ENCODE measurements around the gene NRXN3. TPM values are rescaled to one million over a fixed set of nuclear protein-coding genes. Genes with fewer than 3 reads are reported as not detected.

The NRXN3 gene
- polyA plus RNA-seq (2012; ENCODE audit: insufficient read depth, insufficient read length), result not detected

DNA sequence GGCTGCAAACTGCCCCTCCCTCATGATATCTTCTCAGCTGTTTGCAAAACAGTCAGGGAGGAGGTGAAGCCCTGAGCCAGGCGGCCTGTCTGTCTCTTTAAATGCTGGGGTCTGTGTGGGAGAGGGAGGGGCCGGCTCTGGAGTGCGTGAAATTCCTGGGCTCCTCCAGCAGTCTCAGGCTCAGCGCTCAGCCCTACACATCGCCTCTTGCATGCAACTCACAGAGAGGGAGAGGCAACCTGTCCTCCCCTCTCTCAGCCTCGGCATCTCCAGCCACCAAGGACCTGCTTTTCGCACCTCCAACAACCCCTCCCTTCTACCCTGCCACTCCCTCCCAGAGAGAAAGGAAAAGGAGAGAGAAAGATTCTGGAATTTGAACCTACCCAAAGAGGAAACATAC, at the start of gene NRXN3:
TSS of gene NRXN3 (plus strand) at position 171 of the 400 bp plus-strand sequence. CDS start 72,721 bp downstream, outside the sequence.
- no peak within 1 kb of the TSS for H3K4me3 ChIP-seq (ENCODE audit: low read length)
- no peak for DNase-seq (ENCODE audit: low read depth, low spot score)

GRCh38 chr14:78122436-78122835, 47.7 kb upstream of the NRXN3 start:
- no peak for DNase-seq (ENCODE audit: low read depth, low spot score)
- no peak overlapping the region for H3K4me3 ChIP-seq (ENCODE audit: low read length)

GRCh38 chr14:78123650-78124253, 46.4 kb upstream of the NRXN3 start:
- H3K4me3 ChIP-seq (ENCODE audit: low read length), result no peak overlapping the region
- DNase-seq (ENCODE audit: low read depth, low spot score), result no peak

DNA sequence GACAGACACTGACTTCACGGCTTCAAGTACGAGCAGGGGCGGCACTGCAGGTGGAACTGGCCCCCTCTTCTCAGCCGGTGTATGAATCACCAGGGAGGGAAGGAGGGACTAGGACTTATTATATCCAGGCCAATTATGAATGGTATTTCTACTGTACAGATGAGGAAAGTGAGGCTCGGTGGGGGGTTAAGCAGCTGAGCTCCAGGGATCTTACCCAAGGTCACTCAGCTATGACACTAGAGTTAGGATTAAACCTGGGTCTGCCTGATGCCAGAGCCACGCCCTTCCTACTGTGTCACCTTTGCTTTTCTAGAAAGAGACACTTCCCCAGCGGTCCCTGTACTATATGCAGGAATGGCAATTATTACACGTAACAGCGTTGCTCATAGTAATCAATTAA, 42.2 kb upstream of the NRXN3 start:
- no peak overlapping the region for H3K4me3 ChIP-seq (ENCODE audit: low read length)
- no peak for DNase-seq (ENCODE audit: low read depth, low spot score)

DNA sequence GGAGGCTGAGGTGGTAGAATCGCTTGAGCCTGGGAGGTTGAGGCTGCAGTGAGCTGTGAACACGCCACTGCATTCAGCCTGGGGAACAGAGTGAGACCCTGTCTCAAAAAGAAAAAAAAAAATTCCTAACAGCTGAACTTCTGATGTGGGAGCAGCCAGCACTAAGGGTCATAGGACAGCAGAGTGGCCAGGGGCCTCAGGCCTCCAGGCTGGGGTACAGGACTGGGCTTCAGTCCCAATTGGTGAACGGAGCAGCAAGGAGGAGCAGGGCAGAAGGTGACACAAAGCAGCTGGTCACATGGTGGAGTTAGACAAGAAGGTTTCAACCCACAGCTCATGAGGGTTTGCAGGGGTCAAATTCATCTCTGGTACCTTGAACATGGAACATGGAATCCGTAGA, 40.8 kb upstream of the NRXN3 start:
- H3K4me3 ChIP-seq (ENCODE audit: low read length), result no peak overlapping the region
- no peak for DNase-seq (ENCODE audit: low read depth, low spot score)

GRCh38 chr14:78130356-78130755, 39.8 kb upstream of the NRXN3 start:
- no peak overlapping the region for H3K4me3 ChIP-seq (ENCODE audit: low read length)
- no peak for DNase-seq (ENCODE audit: low read depth, low spot score)

- no peak overlapping the region for H3K4me3 ChIP-seq (ENCODE audit: low read length)
- DNase-seq (ENCODE audit: low read depth, low spot score), result no peak
Observed at GRCh38 chr14:78131201-78131600, 39.0 kb upstream of the NRXN3 start.

- no peak for DNase-seq (ENCODE audit: low read depth, low spot score)
- no peak overlapping the region for H3K4me3 ChIP-seq (ENCODE audit: low read length)
Observed at GRCh38 chr14:78131616-78132015, 38.6 kb upstream of the NRXN3 start.

DNA sequence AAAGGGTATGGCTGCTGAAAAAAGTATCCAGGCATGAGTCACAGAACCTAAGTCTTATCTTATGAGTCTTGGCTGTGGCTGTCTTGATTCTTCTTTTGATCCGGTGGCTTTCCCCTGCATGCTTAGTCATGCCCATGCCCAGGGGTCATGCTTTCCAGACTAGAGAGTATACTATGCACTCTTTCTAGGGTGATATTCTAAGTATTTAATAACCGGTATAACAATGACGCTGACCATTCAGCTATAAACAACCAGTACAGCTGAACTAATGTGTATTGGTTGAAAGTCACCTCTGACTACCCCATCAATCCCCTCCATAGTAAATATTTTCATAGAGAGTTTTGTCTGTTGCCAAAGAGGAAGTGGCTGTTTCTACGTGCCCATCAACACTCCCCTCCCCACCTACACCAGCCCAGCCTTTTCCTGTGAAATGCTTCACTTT, 34.7 kb upstream of the NRXN3 start:
- no peak for DNase-seq (ENCODE audit: low read depth, low spot score)
- H3K4me3 ChIP-seq (ENCODE audit: low read length), result no peak overlapping the region

GRCh38 chr14:78136695-78137094, 33.5 kb upstream of the NRXN3 start:
- H3K4me3 ChIP-seq (ENCODE audit: low read length), result no peak overlapping the region
- no peak for DNase-seq (ENCODE audit: low read depth, low spot score)

DNA sequence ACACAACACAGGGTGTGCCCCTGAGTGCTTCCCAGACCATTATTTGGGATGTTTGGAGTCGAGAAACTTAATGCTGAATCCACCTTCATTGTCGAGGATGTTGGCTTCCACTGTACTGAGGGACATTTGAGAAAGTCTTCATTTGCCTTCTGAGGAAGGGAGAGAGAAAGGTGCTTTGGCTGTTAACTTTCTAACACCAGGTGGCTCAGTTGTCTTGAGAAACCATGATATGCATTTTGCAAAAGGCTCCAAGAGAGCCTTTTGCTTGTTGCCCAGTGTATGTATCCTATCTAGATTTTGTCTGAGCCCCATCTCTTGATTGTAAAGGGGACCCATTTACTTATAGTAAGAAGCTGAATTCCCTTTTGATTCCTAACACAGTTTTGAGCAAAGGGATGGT, 28.6 kb upstream of the NRXN3 start:
- no peak overlapping the region for H3K4me3 ChIP-seq (ENCODE audit: low read length)
- DNase-seq (ENCODE audit: low read depth, low spot score), result no peak

- DNase-seq (ENCODE audit: low read depth, low spot score), result no peak
Observed at GRCh38 chr14:78142998-78143397, 27.2 kb upstream of the NRXN3 start.

GRCh38 chr14:78143489-78144145, 26.6 kb upstream of the NRXN3 start:
- no peak overlapping the region for H3K4me3 ChIP-seq (ENCODE audit: low read length)
- no peak for DNase-seq (ENCODE audit: low read depth, low spot score)

More at GRCh38 chr14:78142998-78143397, 27.2 kb upstream of the NRXN3 start:
- no peak overlapping the region for H3K4me3 ChIP-seq (ENCODE audit: low read length)

GRCh38 chr14:78152201-78153063, 17.7 kb upstream of the NRXN3 start:
- H3K4me3 ChIP-seq (ENCODE audit: low read length), result no peak overlapping the region
- peak; percentile 40 for DNase-seq (ENCODE audit: low read depth, low spot score)

- no peak for DNase-seq (ENCODE audit: low read depth, low spot score)
- no peak overlapping the region for H3K4me3 ChIP-seq (ENCODE audit: low read length)
Observed at GRCh38 chr14:78153064-78153341, 17.2 kb upstream of the NRXN3 start.

DNA sequence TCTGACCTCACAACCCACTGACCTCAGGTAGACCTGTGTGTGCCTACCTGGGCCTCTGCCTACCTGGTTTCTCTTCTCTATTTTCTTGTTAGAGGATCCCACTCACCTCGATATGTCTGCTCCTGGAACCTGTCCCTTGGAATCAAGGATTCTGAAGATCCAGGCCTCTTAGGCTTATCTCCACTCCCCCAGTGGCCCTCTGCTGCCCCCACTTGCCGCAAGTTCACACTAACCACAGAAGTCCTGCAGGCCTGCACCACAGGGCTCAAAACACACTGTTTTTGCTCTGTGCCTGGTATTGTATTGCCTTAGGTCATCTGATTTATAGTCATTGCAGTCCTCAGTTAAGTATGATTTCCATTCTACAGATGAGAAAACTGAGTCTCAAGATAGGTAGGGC, 15.3 kb upstream of the NRXN3 start:
- no peak for DNase-seq (ENCODE audit: low read depth, low spot score)
- H3K4me3 ChIP-seq (ENCODE audit: low read length), result no peak overlapping the region

DNA sequence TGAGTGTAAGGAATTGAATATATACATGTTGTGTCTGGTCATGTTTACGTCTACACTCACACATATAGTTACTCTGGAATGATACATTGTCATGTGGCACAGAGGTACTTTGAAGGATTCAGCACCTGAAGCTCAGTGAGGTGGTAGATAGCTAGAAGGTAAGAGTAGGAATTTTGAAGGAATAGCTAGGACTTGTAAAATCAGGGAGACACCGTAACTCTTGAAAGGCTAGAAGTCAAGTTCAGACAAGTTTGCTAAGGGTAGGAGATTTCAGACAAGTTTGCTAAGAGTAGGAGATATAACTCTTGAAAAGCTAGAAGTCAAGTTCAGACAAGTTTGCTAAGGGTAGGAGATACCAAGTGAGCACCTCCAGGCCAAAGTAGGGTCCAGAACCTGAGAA, 14.0 kb upstream of the NRXN3 start:
- no peak for DNase-seq (ENCODE audit: low read depth, low spot score)

GRCh38 chr14:78157494-78158437, 12.4 kb upstream of the NRXN3 start:
- peak; percentile 38 for DNase-seq (ENCODE audit: low read depth, low spot score)
- no peak overlapping the region for H3K4me3 ChIP-seq (ENCODE audit: low read length)

More for the DNA sequence above, 14.0 kb upstream of the NRXN3 start:
- H3K4me3 ChIP-seq (ENCODE audit: low read length), result no peak overlapping the region

GRCh38 chr14:78162202-78162601, 8.0 kb upstream of the NRXN3 start:
- H3K4me3 ChIP-seq (ENCODE audit: low read length), result no peak overlapping the region
- DNase-seq (ENCODE audit: low read depth, low spot score), result no peak
